Pancreas (tissue), 10 donors: Measurements from ENCODE around the gene GRIP1. TPM values are rescaled to one million over a fixed set of nuclear protein-coding genes. Genes with fewer than 3 reads are reported as not detected.

Experiments
- ATAC-seq, 4 donors: fragments of 200-7000 bp; cut with Tn5 transposase; one replicate each; pipeline versions ENCODE4 v1.8.0 to v1.9.1; 2020; ENCODE audit warnings: mild to moderate bottlenecking in 4 of 4, moderate library complexity in 4 of 4
- DNase-seq, 6 donors: peaks; one replicate each; pipeline ENCODE4 v3.0.0-alpha.2; 2020
- FAIRE-seq: peaks from 2 replicates; lab custom pipeline; 2012; peaks lifted over from hg19 to GRCh38; lab: Jason Lieb, UNC
- H3K27ac ChIP-seq, 4 donors: fragments of 200-600 bp; sonication (generic); 1 replicate in 3 of 4; 2 replicates in 1 of 4; pipeline versions ENCODE4 v1.5.0 to v1.8.0; 2020
- H3K27me3 ChIP-seq, 4 donors: fragments of 200-600 bp; one replicate each; pipeline ENCODE4 v1.8.0; 2021
- H3K36me3 ChIP-seq, 3 donors: fragments of 200-600 bp; sonication (generic) in 1 of 3; one replicate each; pipeline versions ENCODE4 v1.5.0 to v1.8.0; 2020 to 2021
- H3K4me1 ChIP-seq, 3 donors: fragments of 200-600 bp; one replicate each; pipeline ENCODE4 v1.8.0; 2021
- H3K4me3 ChIP-seq, 4 donors: fragments of 200-600 bp; sonication (generic) in 2 of 4; one replicate each; pipeline versions ENCODE4 v1.5.0 to v1.8.0; 2020 to 2021
- H3K9me3 ChIP-seq, 4 donors: fragments of 200-600 bp; one replicate each; pipeline ENCODE4 v1.8.0; 2021
- WGBS, 2 donors: extraction: QIAGEN DNeasy Blood & Tissue Kit; methylation state at CpG; one replicate each; pipeline ENCODE4 v1.1.7; 2013; 5-methylcytosine and 5-hydroxymethylcytosine counted together
- intact Hi-C, 3 donors: fragments of 100-400 bp; cut with DNase I; formaldehyde crosslinking; loops; one replicate each; pipeline versions ENCODE4 v1.11.1 to v1.14.2; 2022
- polyA plus RNA-seq, 2 donors: library from polyadenylated mRNA; stranded (reverse); fragments of 200-250 nt; gene quantifications; one replicate each; pipeline ENCODE4 v1.2.3, GENCODE V29; 2013
- total RNA-seq, 6 donors: library from RNA; stranded (reverse); fragmentation: NEBNext Ultra II Directional in 4 of 6; extraction: Animal tissue kit (Norgen Biotek cat#: 25700) in 4 of 6; gene quantifications; one replicate each; pipeline versions ENCODE4 v1.2.1 to v1.2.4, GENCODE V29; 2021 to 2023
- TF ChIP-seq, protein P1 (sequence below), 4 donors: fragments of 200-600 bp; sonication (generic) in 3 of 4; IDR thresholded peaks; one replicate each; pipeline versions ENCODE4 v1.5.0 to v1.8.0; 2021; ENCODE audit warnings: antibody characterized with exemption in 4 of 4
- donor health status: healthy with polysubstance abuse.
- donor health status: DM: no; HTN: no; CAD: no; lungs with moderate emphysema.
- donor health status: DM: no; HTN: no; CAD: no.
- donor health status: control.
- donor health status: control.
- donor health status: Bipolar disorder and iron deficiency.
- donor health status: DM: yes; HTN: yes; CAD: no.
- donor health status: DM: no; HTN: no; CAD: no.
- donor health status: DM: no; HTN: no; CAD: no.
- donor health status: DM: yes; HTN: yes; CAD: no.

Gene GRIP1
- total and polyA plus RNA-seq, 8 donors, result 0.89 to 6.8 (median 4.7) TPM

DNA sequence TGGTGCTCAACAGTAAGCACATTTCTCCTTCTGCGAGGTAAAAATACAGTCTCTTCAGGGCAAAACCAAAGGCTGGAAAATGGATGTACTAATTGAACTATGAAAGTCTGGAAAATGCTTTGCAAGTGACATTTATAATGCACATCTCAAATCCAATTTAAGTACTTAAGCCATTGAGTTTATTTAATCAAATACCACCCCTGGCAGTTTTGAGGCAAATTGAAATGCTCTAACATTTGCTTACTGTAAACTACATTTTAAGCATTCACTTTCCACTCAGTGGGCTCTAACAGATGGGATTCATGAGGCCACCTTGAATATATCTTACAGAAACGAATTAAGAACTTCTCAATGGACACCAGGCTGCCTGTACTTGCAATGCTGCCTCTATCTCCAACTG, 306.9 kb downstream of the GRIP1 start:
- TF ChIP-seq, protein P1, sequence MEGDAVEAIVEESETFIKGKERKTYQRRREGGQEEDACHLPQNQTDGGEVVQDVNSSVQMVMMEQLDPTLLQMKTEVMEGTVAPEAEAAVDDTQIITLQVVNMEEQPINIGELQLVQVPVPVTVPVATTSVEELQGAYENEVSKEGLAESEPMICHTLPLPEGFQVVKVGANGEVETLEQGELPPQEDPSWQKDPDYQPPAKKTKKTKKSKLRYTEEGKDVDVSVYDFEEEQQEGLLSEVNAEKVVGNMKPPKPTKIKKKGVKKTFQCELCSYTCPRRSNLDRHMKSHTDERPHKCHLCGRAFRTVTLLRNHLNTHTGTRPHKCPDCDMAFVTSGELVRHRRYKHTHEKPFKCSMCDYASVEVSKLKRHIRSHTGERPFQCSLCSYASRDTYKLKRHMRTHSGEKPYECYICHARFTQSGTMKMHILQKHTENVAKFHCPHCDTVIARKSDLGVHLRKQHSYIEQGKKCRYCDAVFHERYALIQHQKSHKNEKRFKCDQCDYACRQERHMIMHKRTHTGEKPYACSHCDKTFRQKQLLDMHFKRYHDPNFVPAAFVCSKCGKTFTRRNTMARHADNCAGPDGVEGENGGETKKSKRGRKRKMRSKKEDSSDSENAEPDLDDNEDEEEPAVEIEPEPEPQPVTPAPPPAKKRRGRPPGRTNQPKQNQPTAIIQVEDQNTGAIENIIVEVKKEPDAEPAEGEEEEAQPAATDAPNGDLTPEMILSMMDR (IDR thresholded peaks at IDR 0.05), result no peak
- FAIRE-seq (no peak), ATAC-seq (no peak), DNase-seq (no peak)
- Histone ChIP-seq H3K36me3 (no peaks in the 10 kb centered on the region), H3K4me3 (no peak overlapping the region), H3K9me3 (no peaks in the 10 kb centered on the region), H3K4me1 (no peaks in the 10 kb centered on the region), H3K27me3 (no peaks in the 10 kb centered on the region), H3K27ac (no peak overlapping the region)
- intact Hi-C loops, result no loop called here
- WGBS, 2 donors, result 72 to 73% methylated on average over 2 of the region's 2 CpGs

DNA sequence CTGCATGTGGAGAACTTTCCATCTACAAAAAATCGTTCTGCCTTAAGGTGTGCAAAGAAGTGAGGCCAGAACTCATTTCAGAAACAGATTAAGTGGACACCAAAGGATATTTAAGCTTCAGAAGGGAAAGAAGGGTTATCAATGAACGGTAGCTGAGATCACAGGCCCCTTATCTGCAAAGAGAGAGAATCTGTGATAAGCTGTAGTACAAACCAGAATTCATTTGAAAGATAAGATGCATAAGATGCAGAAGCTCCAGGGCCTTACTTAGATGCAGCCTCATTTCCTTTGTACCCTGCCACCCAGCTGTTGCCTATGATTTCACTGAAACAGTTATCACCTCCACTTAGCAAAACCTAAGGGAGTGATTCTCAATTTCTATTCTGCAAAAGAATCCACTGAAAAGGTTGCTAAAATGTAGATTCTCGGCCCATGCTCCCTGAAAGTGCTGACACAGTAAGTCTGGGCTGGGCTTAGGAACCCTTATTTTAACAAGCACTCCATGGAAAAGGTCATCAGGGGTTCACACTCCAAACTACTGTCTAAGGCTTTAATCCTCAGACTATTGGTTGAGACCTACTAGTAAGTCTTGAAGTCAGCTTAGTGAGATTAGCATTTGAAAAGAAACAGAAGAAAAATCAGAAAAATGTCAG, 311.7 kb downstream of the GRIP1 start:
- Histone ChIP-seq H3K4me3 (no peak overlapping the region), H3K27me3 (no peaks in the 10 kb centered on the region), H3K4me1 (no peaks in the 10 kb centered on the region), H3K9me3 (no peaks in the 10 kb centered on the region), H3K36me3 (no peaks in the 10 kb centered on the region), H3K27ac (no peak overlapping the region)
- 56 to 64% methylated on average over 3 of the region's 3 CpGs for WGBS, 2 donors
- FAIRE-seq (no peak), ATAC-seq (no peak), DNase-seq (no peak)
- intact Hi-C loops, result no loop called here
- TF ChIP-seq, protein P1 (IDR thresholded peaks at IDR 0.05), result no peak

DNA sequence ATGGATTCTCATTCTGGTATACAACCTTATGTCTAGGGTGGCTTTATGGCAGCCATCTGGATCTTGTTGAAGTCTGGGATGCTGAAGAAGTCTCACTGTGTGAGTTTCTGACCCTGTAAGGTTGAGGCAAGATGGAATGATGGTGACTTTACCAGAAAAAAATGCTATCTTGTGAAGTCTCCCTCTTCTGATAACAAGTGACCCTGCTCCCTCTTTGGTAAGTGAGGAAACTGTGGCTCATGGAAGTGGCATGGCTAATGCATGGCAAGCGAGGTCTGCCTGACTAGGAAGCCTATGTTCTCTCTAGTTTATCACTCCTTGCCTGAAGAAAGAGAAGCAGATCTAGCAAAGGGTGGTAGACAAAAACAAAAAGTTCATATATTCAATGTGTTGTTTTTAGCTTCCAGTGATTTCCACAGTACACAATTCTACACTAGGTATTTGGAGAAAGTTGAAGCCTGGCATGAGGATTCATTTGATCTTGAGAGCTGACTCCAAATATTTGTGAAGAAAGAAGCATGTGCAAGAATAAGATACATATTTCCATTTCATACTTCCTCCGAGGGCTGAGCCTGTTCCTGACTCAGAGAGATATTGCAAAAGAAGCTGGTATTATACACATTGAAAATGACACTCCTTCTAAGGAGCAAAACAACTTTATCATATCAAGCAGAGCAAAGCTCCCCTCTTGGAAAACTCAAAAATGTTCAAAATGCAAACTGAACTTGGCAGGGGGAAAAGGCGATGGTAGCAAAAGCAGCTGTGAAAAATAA, 313.0 kb downstream of the GRIP1 start:
- no peak for DNase-seq
- H3K27me3 ChIP-seq, result no peaks in the 10 kb centered on the region
- intact Hi-C loops, result no loop called here

DNA sequence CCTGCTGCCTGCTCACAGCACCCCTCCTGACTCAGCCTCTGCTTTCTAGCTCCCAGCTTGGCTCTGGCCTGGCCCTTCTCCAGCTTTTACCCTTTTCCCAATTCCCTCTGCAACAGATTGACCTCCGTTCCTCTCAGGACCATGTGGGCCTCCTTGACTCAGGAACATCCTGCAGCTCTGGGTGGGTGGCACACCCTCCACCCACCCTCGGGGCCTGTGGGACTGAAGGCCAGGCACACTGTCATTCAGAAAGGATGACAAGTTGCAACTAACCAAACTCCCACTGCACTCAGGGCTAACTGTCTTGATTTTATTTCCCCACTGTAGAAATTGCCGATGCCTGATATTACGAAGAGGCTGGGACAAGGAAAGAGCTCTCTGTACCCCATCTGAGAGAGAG, 317.2 kb downstream of the GRIP1 start:
- Histone ChIP-seq H3K4me1 (no peaks in the 10 kb centered on the region), H3K27ac (no peak overlapping the region), H3K27me3 (no peaks in the 10 kb centered on the region), H3K36me3 (no peaks in the 10 kb centered on the region), H3K9me3 (no peaks in the 10 kb centered on the region), H3K4me3 (no peak overlapping the region)
- FAIRE-seq (no peak), DNase-seq (no peak), ATAC-seq (no peak)
- intact Hi-C loops, result no loop called here
- TF ChIP-seq, protein P1 (IDR thresholded peaks at IDR 0.05), result no peak
- 91 to 96% methylated on average over 4 of the region's 4 CpGs for WGBS, 2 donors

More for the DNA sequence above, 313.0 kb downstream of the GRIP1 start:
- Histone ChIP-seq H3K36me3 (no peaks in the 10 kb centered on the region), H3K4me1 (no peaks in the 10 kb centered on the region), H3K27ac (no peak overlapping the region), H3K9me3 (no peaks in the 10 kb centered on the region), H3K4me3 (no peak overlapping the region)
- no peak for FAIRE-seq
- TF ChIP-seq, protein P1 (IDR thresholded peaks at IDR 0.05), result no peak
- 86 to 93% methylated on average over 3 of the region's 3 CpGs for WGBS, 2 donors
- ATAC-seq, result no peak

DNA sequence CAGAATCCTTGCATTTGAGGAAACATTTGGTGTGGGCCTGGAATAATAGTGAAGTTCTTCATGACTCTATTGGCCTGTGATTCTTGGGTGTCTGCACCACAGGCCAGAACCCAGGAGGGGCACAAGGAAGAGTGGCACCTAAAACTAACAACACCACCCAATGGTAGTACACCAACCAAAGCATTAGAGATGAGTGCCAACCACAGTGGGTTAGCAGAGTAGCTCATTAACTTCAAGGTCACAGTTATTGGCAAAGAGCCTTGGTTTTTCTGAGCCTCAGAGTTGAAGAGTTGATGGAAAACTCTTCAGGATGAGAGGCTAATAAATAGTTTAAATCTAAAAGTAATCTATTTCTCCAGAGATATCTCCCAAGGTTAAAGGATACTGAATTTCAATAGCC, 319.6 kb downstream of the GRIP1 start:
- no peaks in the 10 kb centered on the region for H3K36me3 ChIP-seq
- H3K27me3 ChIP-seq, result no peaks in the 10 kb centered on the region
- DNase-seq, result no peak
- no peaks in the 10 kb centered on the region for H3K4me1 ChIP-seq
- H3K27ac ChIP-seq, result no peak overlapping the region
- TF ChIP-seq, protein P1 (IDR thresholded peaks at IDR 0.05), result no peak
- no peak for FAIRE-seq
- ATAC-seq, result no peak
- intact Hi-C loops, result no loop called here
- H3K9me3 ChIP-seq, result no peaks in the 10 kb centered on the region
- no peak overlapping the region for H3K4me3 ChIP-seq
